Measurements from ENCODE around the gene PHAX.
"Not testable (repeated sequence)": the region's sequence is repeated elsewhere in the genome, so short reads cannot be mapped to it uniquely, and the experiment has no call there.

PHAX gene

GRCh38 chr5:126600631-126601511 is at the start of gene PHAX:
PHAX (plus strand) TSS chr5:126600947; CDS start chr5:126600963, 16 bp downstream.
- peak; percentile 95 for DNase-seq (ENCODE audit: low spot score)

DNA sequence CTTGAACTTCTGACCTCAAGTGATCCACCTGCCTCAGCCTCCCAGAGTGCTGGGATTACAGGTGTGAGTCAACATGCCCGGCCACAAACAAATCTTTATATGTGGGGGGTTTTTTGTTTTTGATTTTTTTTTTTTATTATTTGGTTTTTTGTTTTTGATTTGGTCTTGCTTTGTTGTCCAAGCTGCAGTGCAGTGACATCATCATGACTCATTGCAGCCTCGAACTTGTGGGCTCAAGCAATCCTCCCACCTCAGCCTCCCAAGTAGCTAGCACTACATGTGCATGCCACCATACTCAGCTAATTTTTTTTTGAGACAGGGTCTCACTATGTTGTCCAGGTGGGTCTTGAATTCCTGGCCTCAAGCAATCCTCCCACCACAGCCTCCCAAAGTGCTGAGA is 48.1 kb upstream of the PHAX start:
- no peak for DNase-seq (ENCODE audit: low spot score)

DNA sequence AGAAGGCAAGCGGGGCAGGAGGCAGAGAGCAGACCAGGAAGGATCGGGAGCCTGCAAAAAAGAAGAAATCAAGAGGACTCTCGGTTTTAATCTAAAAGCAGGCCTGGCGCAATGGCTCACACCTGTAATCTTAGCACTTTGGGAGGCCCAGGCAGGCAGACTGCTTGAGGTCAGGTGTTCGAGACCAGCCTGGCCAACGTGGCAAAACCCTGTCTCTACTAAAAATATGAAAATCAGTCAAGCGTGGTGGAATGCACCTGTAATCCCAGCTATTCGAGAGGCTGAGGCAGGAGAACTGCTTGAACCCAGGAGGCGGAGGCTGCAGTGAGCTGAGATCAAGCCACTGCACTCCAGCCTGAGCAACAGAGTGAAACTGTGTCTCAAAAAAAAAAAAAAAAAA is 45.6 kb upstream of the PHAX start:
- not testable (repeated sequence) for DNase-seq (ENCODE audit: low spot score)

GRCh38 chr5:126561908-126562307 is 38.8 kb upstream of the PHAX start:
- no peak for DNase-seq (ENCODE audit: low spot score)

GRCh38 chr5:126562823-126563222 is 37.9 kb upstream of the PHAX start:
- DNase-seq (ENCODE audit: low spot score), result no peak

DNA sequence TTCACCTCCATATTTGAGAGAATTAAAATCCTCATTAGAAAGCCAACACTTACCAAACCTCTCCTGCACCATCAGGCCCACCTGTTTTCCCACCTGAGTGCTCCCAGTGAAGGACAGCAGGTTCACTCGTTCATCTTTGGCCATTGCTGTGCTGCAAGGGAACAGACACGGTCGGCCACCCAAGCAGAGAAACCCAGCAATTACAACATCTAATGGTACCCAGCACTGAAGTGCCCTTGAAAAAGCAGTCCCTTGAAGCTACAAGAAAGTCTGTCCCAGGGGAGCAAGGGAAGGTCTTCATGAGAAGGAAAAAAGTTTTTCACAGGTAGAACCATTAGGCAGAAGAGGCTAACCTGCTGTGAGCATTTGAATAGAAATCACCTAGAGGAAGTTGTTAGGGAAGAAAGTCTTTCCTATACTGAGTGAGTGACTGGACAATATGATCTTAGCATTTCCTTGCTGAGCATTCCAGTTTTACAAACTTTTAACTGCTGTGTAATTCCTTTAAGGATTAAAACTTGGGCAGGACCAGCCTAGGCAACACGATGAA is 32.5 kb upstream of the PHAX start:
- DNase-seq (ENCODE audit: low spot score), result no peak

GRCh38 chr5:126575644-126576043 is 25.1 kb upstream of the PHAX start:
- no peak for DNase-seq (ENCODE audit: low spot score)

DNA sequence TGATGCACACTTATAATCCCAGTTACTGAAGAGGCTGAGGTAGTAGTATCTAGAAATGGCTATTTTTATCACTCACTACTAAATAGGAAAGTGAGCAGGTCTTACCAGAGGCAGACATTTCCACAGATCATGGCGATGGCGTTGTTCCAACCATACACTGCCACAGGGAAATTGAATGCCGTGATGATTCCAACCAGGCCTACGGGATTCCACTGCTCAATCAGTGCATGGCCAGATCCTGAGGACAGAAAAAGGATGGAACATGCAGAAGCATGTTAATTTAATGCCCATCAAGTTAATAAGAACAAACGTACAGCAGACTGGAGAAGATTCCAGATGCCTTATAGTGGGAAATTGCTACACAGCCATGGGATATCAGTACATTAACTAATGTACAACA is 23.8 kb upstream of the PHAX start:
- no peak for DNase-seq (ENCODE audit: low spot score)

DNA sequence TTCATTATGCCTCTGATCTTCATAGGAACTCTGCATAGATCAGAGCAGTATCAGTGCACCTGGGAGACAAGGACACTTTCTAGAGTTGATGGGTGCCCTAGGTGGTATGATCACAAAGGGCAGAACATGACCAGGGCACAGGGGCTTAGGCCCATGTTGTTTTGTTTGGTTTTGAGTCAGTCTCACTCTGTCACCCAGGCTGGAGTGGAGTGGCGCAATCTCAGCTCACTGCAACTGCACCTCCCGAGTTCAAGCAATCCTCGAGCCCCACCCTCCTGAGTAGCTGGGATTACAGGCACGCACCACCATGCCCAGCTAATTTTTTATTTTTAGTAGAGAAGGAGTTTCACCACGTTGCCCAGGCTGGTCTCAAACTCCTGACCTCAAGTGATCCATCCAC is 23.3 kb upstream of the PHAX start:
- DNase-seq (ENCODE audit: low spot score), result no peak

DNA sequence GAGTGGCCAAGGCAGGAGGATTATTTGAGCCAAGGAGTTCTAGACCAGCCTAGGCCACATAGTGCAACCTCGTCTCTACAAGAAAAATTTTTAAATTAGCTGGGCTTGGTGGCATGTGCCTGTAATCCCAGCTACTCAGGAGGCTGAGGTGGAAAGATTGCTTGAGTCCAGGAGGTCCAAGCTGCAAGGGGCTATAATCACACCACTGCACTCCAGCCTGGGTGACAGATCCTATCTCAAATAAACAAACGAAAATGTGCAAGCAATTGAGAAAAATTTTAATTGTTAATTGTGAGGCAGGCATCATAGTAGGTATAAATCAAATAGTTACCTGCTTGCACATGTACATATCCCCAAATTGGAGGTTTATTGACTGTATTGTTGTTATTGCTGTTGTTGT is 21.0 kb upstream of the PHAX start:
- no peak for DNase-seq (ENCODE audit: low spot score)

- no peak for DNase-seq (ENCODE audit: low spot score)
Observed at GRCh38 chr5:126583761-126584160, 17.0 kb upstream of the PHAX start.

- DNase-seq (ENCODE audit: low spot score), result no peak
Observed at GRCh38 chr5:126587551-126588390, 13.0 kb upstream of the PHAX start.

- no peak for DNase-seq (ENCODE audit: low spot score)
Observed at GRCh38 chr5:126589536-126590297, 11.0 kb upstream of the PHAX start.

- no peak for DNase-seq (ENCODE audit: low spot score)
Observed at GRCh38 chr5:126591549-126591948, 9.2 kb upstream of the PHAX start.

DNA sequence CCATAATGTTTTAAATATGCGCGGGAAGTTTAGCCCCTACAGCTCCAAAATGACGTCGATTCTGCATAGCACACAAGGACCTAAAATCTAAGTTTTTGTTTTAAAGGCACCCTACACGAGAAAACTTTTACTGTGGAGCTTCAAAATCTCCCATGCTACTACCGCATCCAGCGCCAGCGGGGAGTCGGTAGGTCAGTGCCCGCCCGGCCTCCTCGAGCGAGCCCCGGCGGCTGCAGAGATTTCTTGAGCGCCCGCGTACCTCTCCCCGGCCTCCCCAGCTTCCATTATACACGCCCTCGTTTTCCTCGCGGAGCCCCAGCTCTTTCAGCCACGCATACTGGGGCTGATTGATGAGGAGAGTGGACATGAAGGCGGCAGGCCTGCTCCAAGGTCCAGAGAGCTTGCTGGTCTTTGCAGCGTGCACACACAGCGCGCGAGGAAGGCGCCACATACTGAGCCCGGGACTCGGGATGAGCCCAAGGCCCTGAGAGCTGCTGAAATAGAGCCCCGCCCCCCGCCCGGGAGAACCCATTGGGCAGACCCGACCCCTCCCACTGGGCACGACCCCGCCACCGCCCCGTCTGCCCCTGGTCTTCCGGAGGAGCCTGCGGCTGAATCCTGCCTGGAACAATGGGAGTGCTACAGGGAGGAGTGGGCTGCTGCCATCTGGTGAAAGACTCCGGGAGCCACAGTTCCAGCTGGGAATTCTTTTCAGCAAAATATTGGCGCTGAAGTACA is 5.8 kb upstream of the PHAX start, which contains the start of gene ALDH7A1:
TSS of gene ALDH7A1 (minus strand) at position 472 of the 738 bp plus-strand sequence. CDS start at position 451, 21 bp downstream.
- peak; percentile 97 for DNase-seq (ENCODE audit: low spot score)

GRCh38 chr5:126595486-126596083 is 5.2 kb upstream of the PHAX start:
- no peak for DNase-seq (ENCODE audit: low spot score)

GRCh38 chr5:126597156-126597555 is 3.6 kb upstream of the PHAX start:
- DNase-seq (ENCODE audit: low spot score), result peak; percentile 30

GRCh38 chr5:126599499-126599898 is 1.2 kb upstream of the PHAX start:
- DNase-seq (ENCODE audit: low spot score), result no peak

DNA sequence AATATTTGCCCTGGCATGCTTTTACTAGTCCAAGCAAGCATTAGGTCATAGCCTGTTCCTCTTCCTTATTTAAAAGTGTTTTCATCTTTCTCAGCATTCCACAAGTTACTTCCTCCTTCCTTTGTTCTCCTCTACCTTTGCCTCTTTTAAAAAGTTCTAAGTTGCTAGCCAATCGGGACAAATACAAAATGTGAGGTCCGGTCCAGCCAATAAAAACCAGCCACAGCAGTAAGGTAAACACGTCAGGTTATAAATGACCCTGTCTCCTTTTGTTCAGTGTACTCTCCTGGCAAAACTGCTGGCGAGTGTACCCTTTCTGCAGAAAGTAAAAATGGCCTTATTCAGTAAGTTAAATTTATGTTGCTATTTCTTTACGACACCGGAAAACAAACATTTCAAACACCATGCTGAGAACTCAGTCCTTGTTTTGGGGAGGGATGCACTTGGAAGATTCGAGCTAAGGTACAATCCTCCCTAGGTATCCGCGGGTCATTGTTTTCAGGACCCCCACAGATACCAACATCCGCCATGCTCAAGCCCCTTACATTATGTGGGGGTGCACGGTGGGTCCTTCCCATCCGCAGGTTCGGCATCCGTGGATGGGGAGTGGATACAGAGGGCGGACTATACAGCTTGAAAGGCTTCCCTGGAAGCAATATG is 646 bp upstream of the PHAX start:
- not testable (repeated sequence) for DNase-seq (ENCODE audit: low spot score)

- DNase-seq (ENCODE audit: low spot score), result no peak
Observed at GRCh38 chr5:126603402-126603991, 2.8 kb downstream of the PHAX start.

Measured in GM03348 (cell line).